Measurements from ENCODE around the gene SYTL3.

- TF ChIP-seq POLR2A (IDR thresholded peaks at IDR 0.05; ENCODE audit: low read depth) (no peak), CTCF (IDR thresholded peaks at IDR 0.05) (no peak), EP300 (IDR thresholded peaks at IDR 0.05) (no peak), POLR2AphosphoS5 (IDR thresholded peaks at IDR 0.05) (no peak)
Measured at GRCh38 chr6:158744986-158745430, 95.2 kb downstream of the SYTL3 start.
